Keratinocyte (primary cell): ENCODE data around the gene SLC66A2. TPM values are rescaled to one million over a fixed set of nuclear protein-coding genes. Genes with fewer than 3 reads are reported as not detected.

Source experiments
- DNase-seq: peaks from one replicate; pipeline ENCODE4 v3.0.0-alpha.2; 2011; ENCODE audit warnings: low read depth, missing footprints, low spot score
- FAIRE-seq: peaks from 2 replicates; lab custom pipeline; 2011; peaks lifted over from hg19 to GRCh38; lab: Jason Lieb, UNC
- H2AFZ ChIP-seq: 2 replicates; pipeline ENCODE4 v1.6.0; 2012; ENCODE audit warnings: low read length, control low read depth, inconsistent platforms; ENCODE audit not compliant: control insufficient read depth
- H3K27ac ChIP-seq: 2 replicates; pipeline ENCODE4 v1.5.1; 2011; ENCODE audit warnings: low read length; ENCODE audit not compliant: control insufficient read depth, insufficient read depth
- H3K27me3 ChIP-seq: 3 replicates; pipeline ENCODE4 v1.6.0; 2011; ENCODE audit warnings: low read length; ENCODE audit not compliant: control insufficient read depth, insufficient read depth; ENCODE audit errors: extremely low read depth
- H3K36me3 ChIP-seq, 2 experiments: 2 replicates in 1 of 2; 3 replicates in 1 of 2; pipeline ENCODE4 v1.5.1; 2011; ENCODE audit warnings: low read length in 2 of 2, mild to moderate bottlenecking in 1 of 2; ENCODE audit not compliant: control insufficient read depth in 2 of 2, insufficient read depth in 2 of 2; ENCODE audit errors: extremely low read depth in 1 of 2
- H3K4me1 ChIP-seq: 3 replicates; pipeline ENCODE4 v1.5.1; 2011; ENCODE audit warnings: low read length; ENCODE audit not compliant: control insufficient read depth, insufficient read depth; ENCODE audit errors: extremely low read depth
- H3K4me2 ChIP-seq: 3 replicates; pipeline ENCODE4 v1.6.0; 2011; ENCODE audit warnings: low read depth, low read length; ENCODE audit not compliant: control insufficient read depth, insufficient read depth; ENCODE audit errors: extremely low read depth
- H3K4me3 ChIP-seq, 3 experiments: fragments of 200-600 bp in 1 of 3; sonication (generic) in 1 of 3; 2 replicates in 2 of 3; 3 replicates in 1 of 3; pipeline ENCODE4 v1.5.1; 2011 to 2016; ENCODE audit warnings: low read length in 3 of 3, mild to moderate bottlenecking in 3 of 3, control low read depth in 2 of 3, inconsistent platforms in 1 of 3, low read depth in 1 of 3, mixed read lengths in 1 of 3, mixed run types in 1 of 3, moderate library complexity in 1 of 3; ENCODE audit not compliant: control insufficient read depth in 2 of 3, insufficient read depth in 2 of 3; ENCODE audit errors: extremely low read depth in 1 of 3
- H3K79me2 ChIP-seq: 2 replicates; pipeline ENCODE4 v1.6.0; 2012; ENCODE audit warnings: low read length; ENCODE audit not compliant: control insufficient read depth, insufficient read depth
- H3K9ac ChIP-seq: 3 replicates; pipeline ENCODE4 v1.6.0; 2011; ENCODE audit warnings: low read length; ENCODE audit not compliant: control insufficient read depth, insufficient read depth; ENCODE audit errors: extremely low read depth
- H3K9me1 ChIP-seq: 3 replicates; pipeline ENCODE4 v1.6.0; 2011; ENCODE audit warnings: low read length; ENCODE audit not compliant: control insufficient read depth, insufficient read depth; ENCODE audit errors: extremely low read depth
- H3K9me3 ChIP-seq: 2 replicates; pipeline ENCODE4 v1.5.1; 2012; ENCODE audit warnings: low read depth, low read length; ENCODE audit not compliant: control insufficient read depth
- H4K20me1 ChIP-seq: 3 replicates; pipeline ENCODE4 v1.6.0; 2011; ENCODE audit warnings: low read length; ENCODE audit not compliant: control insufficient read depth, insufficient read depth; ENCODE audit errors: extremely low read depth
- CTCF ChIP-seq, 3 experiments: IDR thresholded peaks in 1 of 3; conservative IDR thresholded peaks in 1 of 3; optimal IDR thresholded peaks in 1 of 3; 2 replicates in 2 of 3; 3 replicates in 1 of 3; pipeline versions ENCODE3 to v1.5.1; 2011; ENCODE audit warnings: low read length in 3 of 3, mild to moderate bottlenecking in 3 of 3, moderate library complexity in 2 of 3, control low read depth in 1 of 3, inconsistent platforms in 1 of 3; ENCODE audit not compliant: insufficient read depth in 2 of 3; ENCODE audit errors: extremely low read depth in 1 of 3
- EZH2 ChIP-seq: IDR thresholded peaks from one replicate; pipeline ENCODE4 v1.6.1; 2012; ENCODE audit warnings: inconsistent platforms, mild to moderate bottlenecking, low read length, moderate library complexity
- dilution Hi-C: fragments of 300-500 bp; cut with MboI; formaldehyde crosslinking; loops from one replicate; pipeline ENCODE4 v1.7.0; 2020; ENCODE audit warnings: low sequenced_read_pairs; ENCODE audit not compliant: extremely low pct_ligation_motif_present
- polyA plus RNA-seq, 5 experiments: library from polyadenylated mRNA; depleted of rRNA in 3 of 5; stranded (reverse) in 3 of 5; stranded (forward) in 1 of 5; unstranded in 1 of 5; fragments of >200 nt; gene quantifications; 1 replicate in 1 of 5; 2 replicates in 3 of 5; 3 replicates in 1 of 5; pipeline versions ENCODE4 v1.2.1 to v1.2.3, GENCODE V29; 2011 to 2012; ENCODE audit warnings: missing spikeins in 2 of 5, low read depth in 1 of 5, low replicate concordance in 1 of 5

SLC66A2 gene
- polyA plus RNA-seq, 1 donor (not counting 4 experiments of a cell fraction or from before 2014, with no cell fraction given), result 16.3 TPM

- Histone ChIP-seq H3K9ac (no peak overlapping the region), H3K4me3 (no peak overlapping the region), H3K36me3 (peaks cover 0 to 2% of the 10 kb centered on the region in 2 experiments), H3K4me2 (no peak overlapping the region), H3K9me1 (no peaks in the 10 kb centered on the region), H3K9me3 (no peaks in the 10 kb centered on the region), H3K79me2 (peaks cover 3% of the 10 kb centered on the region), H3K27me3 (no peaks in the 10 kb centered on the region), H3K4me1 (peaks cover 10% of the 10 kb centered on the region), H4K20me1 (no peaks in the 10 kb centered on the region), H2AFZ (no peak overlapping the region), H3K27ac (no peak overlapping the region)
- dilution Hi-C loops, result no loop called here
- no peak for DNase-seq
- FAIRE-seq, result peak; percentile 5
- TF ChIP-seq CTCF (optimal IDR thresholded peaks at IDR 0.05 in 1 of 3, IDR thresholded peaks at IDR 0.05 in 1 of 3, conservative IDR thresholded peaks at IDR 0.05 in 1 of 3; ENCODE audit: extremely low read depth in 1 of 3, insufficient read depth in 2 of 3, low read length in 3 of 3) (no peak), EZH2 (no peak)
Measured at GRCh38 chr18:79955302-79956075, 4.0 kb upstream of the SLC66A2 start.

GRCh38 chr18:79954791-79955190, 3.3 kb upstream of the SLC66A2 start:
- Histone ChIP-seq H3K4me1 (peaks cover 9% of the 10 kb centered on the region), H3K9ac (no peak overlapping the region), H3K9me3 (no peaks in the 10 kb centered on the region), H4K20me1 (no peaks in the 10 kb centered on the region), H2AFZ (no peak overlapping the region), H3K4me3 (no peak overlapping the region), H3K79me2 (peaks cover 10% of the 10 kb centered on the region), H3K36me3 (peaks cover 0 to 2% of the 10 kb centered on the region in 2 experiments), H3K27me3 (no peaks in the 10 kb centered on the region), H3K27ac (no peak overlapping the region), H3K9me1 (no peaks in the 10 kb centered on the region), H3K4me2 (no peak overlapping the region)
- dilution Hi-C loops, result no loop called here
- DNase-seq (no peak), FAIRE-seq (no peak)
- no peak for TF ChIP-seq CTCF (optimal IDR thresholded peaks at IDR 0.05 in 1 of 3, IDR thresholded peaks at IDR 0.05 in 1 of 3, conservative IDR thresholded peaks at IDR 0.05 in 1 of 3; ENCODE audit: extremely low read depth in 1 of 3, insufficient read depth in 2 of 3, low read length in 3 of 3)
- no peak for TF ChIP-seq EZH2
